G401.6 (cell line): ENCODE data around the gene NET1.

Experiments
- FAIRE-seq: peaks from 2 replicates; lab custom pipeline; 2012; peaks lifted over from hg19 to GRCh38; lab: Jason Lieb, UNC

NET1 gene

GRCh38 chr10:5485290-5485689, 72.9 kb downstream of the NET1 start:
- no peak for FAIRE-seq

DNA sequence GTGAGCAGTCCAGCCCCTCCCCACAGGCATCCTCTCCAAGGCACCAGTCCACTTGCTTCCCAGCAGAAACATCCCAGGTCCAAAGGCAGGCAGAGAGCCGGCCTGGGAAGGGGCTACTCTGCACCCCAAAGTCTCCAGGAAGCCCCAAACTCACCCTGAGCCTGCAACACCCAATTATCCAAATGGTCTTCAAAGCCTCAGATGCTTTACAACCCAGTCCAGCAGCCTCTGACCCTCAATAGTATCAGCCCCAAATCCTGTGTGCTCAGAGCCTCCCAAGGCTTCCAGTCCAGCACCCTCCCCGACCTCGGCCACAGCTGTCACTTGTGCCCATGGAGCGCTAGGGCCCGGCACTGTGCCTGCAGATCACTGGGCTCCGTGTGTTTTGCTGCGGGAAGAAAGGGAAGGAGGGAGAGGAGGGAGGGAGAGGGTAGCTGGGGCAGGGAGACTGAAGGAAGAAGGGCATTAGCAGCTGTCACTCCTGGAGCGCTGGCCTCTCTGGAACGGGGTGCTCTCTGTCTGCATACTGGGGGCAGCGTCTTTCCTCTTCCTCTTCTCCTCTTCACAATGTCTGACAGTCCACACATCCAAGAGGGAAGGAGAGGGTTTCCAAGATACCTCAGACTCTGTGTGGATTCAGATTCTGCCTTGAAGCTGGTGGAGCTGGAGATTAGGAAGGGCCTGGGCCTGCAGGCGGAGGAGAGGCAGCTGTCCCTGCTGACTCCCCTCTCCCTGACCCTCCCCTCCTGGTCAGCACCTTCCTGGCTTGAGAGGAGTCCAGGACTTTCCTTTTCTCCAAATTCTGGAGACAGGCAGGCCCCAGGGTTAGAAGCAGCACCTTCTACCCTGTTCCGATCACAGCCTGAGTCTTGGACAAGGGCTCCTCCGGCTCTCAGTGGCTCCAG, 73.8 kb downstream of the NET1 start:
- no peak for FAIRE-seq

GRCh38 chr10:5486853-5487235, 74.5 kb downstream of the NET1 start:
- no peak for FAIRE-seq

- FAIRE-seq, result no peak
These were observed 76.2 kb downstream of the NET1 start for GRCh38 chr10:5488272-5489161.

- FAIRE-seq, result no peak
These were observed 77.7 kb downstream of the NET1 start for GRCh38 chr10:5490032-5490431.

- FAIRE-seq, result no peak
These were observed 78.5 kb downstream of the NET1 start for GRCh38 chr10:5490698-5491464.

- FAIRE-seq, result no peak
These were observed 79.1 kb downstream of the NET1 start for GRCh38 chr10:5491477-5491876.

- no peak for FAIRE-seq
These were observed 80.0 kb downstream of the NET1 start for GRCh38 chr10:5492322-5492855.

DNA sequence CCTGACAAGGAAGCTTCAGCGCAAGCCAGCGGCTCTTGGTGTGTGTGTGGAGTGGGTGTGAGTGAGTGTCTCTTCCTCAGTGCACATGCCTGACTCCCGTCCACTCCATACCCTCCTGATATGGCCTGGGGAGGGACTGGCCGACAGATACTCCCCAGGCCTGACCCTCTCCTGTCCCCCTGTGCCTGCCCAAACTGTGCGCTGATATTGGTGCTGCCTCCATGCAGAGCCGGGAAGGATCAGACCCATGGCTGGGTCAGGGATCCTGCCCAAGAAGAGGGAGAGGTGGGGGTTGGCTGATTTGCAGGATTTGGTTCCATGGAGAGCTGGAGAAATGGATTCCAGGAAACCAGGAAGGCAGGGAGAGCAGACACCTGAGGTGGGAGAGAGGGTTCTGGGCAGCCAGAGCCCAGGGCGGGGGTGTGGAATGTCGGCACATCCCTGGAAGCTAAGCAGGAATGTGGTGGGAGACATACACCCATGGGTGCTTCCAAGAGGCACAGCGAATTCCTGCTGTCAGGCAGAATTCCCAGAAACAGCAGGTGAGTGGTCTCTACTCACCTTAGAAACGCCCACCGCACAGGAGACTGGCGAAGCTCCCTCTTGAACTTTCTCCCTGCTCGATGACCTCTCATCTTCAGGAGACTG, 80.7 kb downstream of the NET1 start:
- FAIRE-seq, result no peak

GRCh38 chr10:5493691-5494090, 81.3 kb downstream of the NET1 start:
- no peak for FAIRE-seq

- no peak for FAIRE-seq
These were observed 82.3 kb downstream of the NET1 start for GRCh38 chr10:5494611-5495010.

GRCh38 chr10:5496261-5497250, 84.2 kb downstream of the NET1 start:
- no peak for FAIRE-seq

GRCh38 chr10:5497289-5497688, 84.9 kb downstream of the NET1 start:
- no peak for FAIRE-seq

DNA sequence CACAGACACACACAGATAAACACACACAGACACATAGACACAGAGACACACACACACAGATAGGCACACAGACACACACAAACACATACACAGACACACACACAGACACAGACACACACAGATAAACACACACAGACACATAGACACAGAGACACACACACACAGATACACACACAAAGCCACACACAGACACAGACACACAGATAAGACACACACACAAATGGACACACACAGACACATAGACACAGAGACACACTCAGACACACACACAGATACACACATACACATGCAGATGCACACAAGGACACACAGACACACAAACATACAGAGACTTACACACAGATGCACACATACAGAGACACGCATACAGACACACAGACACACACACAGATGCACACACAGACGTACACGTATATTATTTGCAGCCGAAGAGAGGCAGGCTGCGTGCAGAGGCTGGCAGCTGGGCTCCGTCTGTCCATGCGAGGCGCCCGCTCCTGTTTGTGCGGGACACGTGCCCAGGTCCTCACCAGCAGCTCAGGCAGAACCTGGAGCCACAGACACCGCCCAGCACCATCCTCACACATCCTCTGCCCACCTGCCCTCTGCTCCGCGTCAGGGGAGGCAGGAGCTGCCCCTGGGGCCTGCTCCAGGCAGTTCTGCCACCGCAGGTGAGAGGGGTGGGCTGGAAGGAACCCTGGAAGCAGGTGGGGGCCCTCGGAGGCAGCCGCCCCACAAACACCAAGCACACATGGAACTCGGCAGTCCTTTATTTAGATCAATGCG, 85.8 kb downstream of the NET1 start:
- FAIRE-seq, result no peak

DNA sequence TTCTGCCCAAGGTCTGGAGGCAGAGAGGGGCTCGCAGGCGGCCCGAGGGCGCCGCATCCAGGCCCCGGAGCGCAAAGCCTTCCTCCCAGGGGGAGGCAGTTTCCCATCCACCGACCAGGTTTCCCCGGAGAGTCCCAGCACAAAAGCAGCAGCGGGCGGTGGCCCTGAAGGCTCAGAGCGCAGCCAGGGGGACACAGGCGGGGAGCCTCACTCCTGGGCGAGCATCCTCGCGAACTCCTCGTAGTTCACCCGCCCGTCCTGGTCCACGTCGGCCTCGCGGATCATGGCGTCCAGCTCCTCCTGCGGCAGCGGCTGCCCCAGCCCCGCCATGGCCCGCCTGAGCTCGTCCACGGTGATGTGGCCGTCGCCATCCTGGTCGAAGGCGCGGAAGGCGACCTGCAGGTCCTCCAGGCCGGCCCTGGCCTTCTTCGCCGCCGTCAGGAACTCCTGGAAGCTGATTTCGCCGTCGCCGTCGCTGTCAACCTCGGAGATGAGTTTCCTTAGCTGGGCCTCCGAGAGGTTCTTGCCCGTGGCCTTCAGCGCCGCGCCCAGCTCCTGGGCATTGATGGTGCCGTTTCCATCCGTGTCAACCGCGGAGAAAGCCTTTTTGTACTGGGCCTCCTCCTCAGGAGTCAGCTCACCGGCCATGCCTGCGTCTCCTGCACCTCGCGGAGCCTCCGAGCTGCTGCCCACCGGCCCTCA, 86.6 kb downstream of the NET1 start:
- FAIRE-seq, result no peak

GRCh38 chr10:5499493-5500140, 87.3 kb downstream of the NET1 start, which contains the start of gene CALML5:
TSS of gene CALML5 (minus strand) at chr10:5499570. CDS start at chr10:5499438, 132 bp downstream.
- no peak for FAIRE-seq

GRCh38 chr10:5500162-5500670, 87.9 kb downstream of the NET1 start:
- no peak for FAIRE-seq

DNA sequence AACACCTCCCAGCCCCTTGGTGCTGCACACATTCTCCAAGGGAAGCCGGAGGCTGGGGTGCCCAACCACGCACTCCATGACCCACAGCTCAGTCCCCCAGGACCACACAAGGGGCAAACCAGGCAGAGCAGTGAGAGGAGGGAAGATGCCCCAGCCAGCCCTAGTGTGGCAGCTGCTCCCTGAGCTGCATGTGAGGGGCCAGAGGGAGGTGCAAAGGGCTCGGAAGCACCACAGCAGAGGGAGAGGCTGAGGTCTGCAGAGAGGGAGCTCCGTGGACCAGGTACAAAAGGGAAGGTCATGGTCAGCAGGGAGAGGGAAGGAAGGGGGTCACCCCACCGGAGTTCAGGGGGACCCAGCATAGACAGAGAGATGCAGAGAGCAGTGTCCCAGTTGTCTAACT, 88.6 kb downstream of the NET1 start:
- FAIRE-seq, result no peak
